A549 (cell line): ENCODE measurements around the gene GPSM1. TPM values are rescaled to one million over a fixed set of nuclear protein-coding genes. Genes with fewer than 3 reads are reported as not detected.
A peak's percentile ranks its signal among the peaks of the same experiment; 100 is the strongest.

Experiments
- ATAC-seq, 2 experiments: fragments of 200-7000 bp in 1 of 2; fragments of >200 bp in 1 of 2; cut with Nextera tagmentation in 1 of 2; cut with Tn5 transposase in 1 of 2; 3 replicates each; pipeline versions ENCODE4 v1.8.0 to v1.9.1; 2018 to 2020; ENCODE audit warnings: mild to moderate bottlenecking in 1 of 2, moderate library complexity in 1 of 2
- CTCF ChIA-PET: fragments of 300-600 bp; sonication (Branson Sonifier 250); formaldehyde crosslinking; extraction: SDS; loops from one replicate; lab custom pipeline; 2021; ENCODE audit warnings: antibody characterized with exemption, inconsistent platforms; lab: Yijun Ruan, JAX
- POLR2A ChIA-PET: fragments of 350-600 bp; formaldehyde crosslinking; extraction: SDS; loops from one replicate; lab custom pipeline; 2021; ENCODE audit warnings: antibody characterized with exemption, inconsistent platforms; lab: Yijun Ruan, JAX
- DNase-seq, 2 experiments: peaks; one replicate each; pipeline versions ENCODE4 v3.0.0 to v3.0.0-alpha.2; 2011 to 2016; ENCODE audit warnings: low read depth in 1 of 2, low spot score in 1 of 2
- FAIRE-seq: peaks from 2 replicates; lab custom pipeline; 2011; peaks lifted over from hg19 to GRCh38; lab: Jason Lieb, UNC
- H3K27ac ChIP-seq, 2 experiments: fragments of >200 bp; sonication (Bioruptor Twin); formaldehyde crosslinking; 3 replicates each; pipeline ENCODE4 v1.5.1; 2016 to 2017
- H3K4me1 ChIP-seq: fragments of >200 bp; sonication (Bioruptor Twin); formaldehyde crosslinking; 3 replicates; pipeline ENCODE4 v1.6.1; 2016
- H3K4me2 ChIP-seq: fragments of >200 bp; sonication (Bioruptor Twin); formaldehyde crosslinking; 3 replicates; pipeline ENCODE4 v1.6.1; 2016
- H3K4me3 ChIP-seq: fragments of >200 bp; sonication (Bioruptor Twin); formaldehyde crosslinking; 3 replicates; pipeline ENCODE4 v1.5.1; 2016
- H3K9me3 ChIP-seq: fragments of >200 bp; sonication (Bioruptor Twin); formaldehyde crosslinking; 3 replicates; pipeline ENCODE4 v1.6.1; 2016
- CBX8 ChIP-seq: fragments of 200-600 bp; sonication (generic); IDR thresholded peaks from 2 replicates; pipeline ENCODE4 v1.6.1; 2016
- CHD2 ChIP-seq: fragments of 150-350 bp; IDR thresholded peaks from 2 replicates; pipeline ENCODE4 v1.6.1; 2014; ENCODE audit warnings: low read length; ENCODE audit not compliant: partially characterized antibody
- FOXS1 ChIP-seq: fragments of 250-450 bp; sonication (Bioruptor Pico); IDR thresholded peaks from 2 replicates; pipeline ENCODE4 v1.5.0; 2020; ENCODE audit warnings: mild to moderate bottlenecking, moderate library complexity
- HDAC2 ChIP-seq: fragments of 200-600 bp; sonication (generic); IDR thresholded peaks from 2 replicates; pipeline ENCODE4 v1.6.1; 2016
- HOXA7 ChIP-seq: fragments of 250-450 bp; sonication (Bioruptor Pico); IDR thresholded peaks from 2 replicates; pipeline ENCODE4 v1.5.0; 2020; ENCODE audit warnings: mild to moderate bottlenecking, moderate library complexity
- HOXB13 ChIP-seq: fragments of 250-450 bp; sonication (Bioruptor Pico); IDR thresholded peaks from 2 replicates; pipeline ENCODE4 v1.5.0; 2020; ENCODE audit warnings: low read depth, mild to moderate bottlenecking, moderate library complexity
- HOXB5 ChIP-seq: fragments of 250-450 bp; sonication (Bioruptor Pico); IDR thresholded peaks from 2 replicates; pipeline ENCODE4 v1.5.0; 2020; ENCODE audit warnings: mild to moderate bottlenecking, moderate library complexity
- JUN ChIP-seq, 2 experiments: fragments of >200 bp; sonication (Bioruptor Twin); formaldehyde crosslinking; IDR thresholded peaks; 2 replicates in 1 of 2; 3 replicates in 1 of 2; pipeline ENCODE4 v1.6.1; 2016 to 2017
- MAFK ChIP-seq: fragments of 450-650 bp; IDR thresholded peaks from 2 replicates; pipeline ENCODE4 v1.6.1; 2014; ENCODE audit not compliant: partially characterized antibody
- MAZ ChIP-seq: fragments of 150-350 bp; IDR thresholded peaks from 2 replicates; pipeline ENCODE4 v1.6.1; 2014; ENCODE audit warnings: antibody characterized with exemption, low read depth, low read length, borderline replicate concordance
- PBX3 ChIP-seq: IDR thresholded peaks from 2 replicates; pipeline ENCODE4 v1.6.1; 2012
- POLR2A ChIP-seq: IDR thresholded peaks from 2 replicates; pipeline ENCODE4 v1.6.1; 2012; ENCODE audit warnings: mild to moderate bottlenecking, low read length
- POLR2AphosphoS2 ChIP-seq: conservative IDR thresholded peaks from 2 replicates; pipeline ENCODE4 v1.6.1; 2012; ENCODE audit warnings: low read length, improper control_type of control experiment, inconsistent platforms
- RAD21 ChIP-seq, 2 experiments: fragments of >200 bp in 1 of 2; sonication (Bioruptor Twin) in 1 of 2; formaldehyde crosslinking in 1 of 2; IDR thresholded peaks in 1 of 2; conservative IDR thresholded peaks in 1 of 2; 2 replicates in 1 of 2; 3 replicates in 1 of 2; pipeline ENCODE4 v1.6.1; 2012 to 2018; ENCODE audit warnings: inconsistent platforms in 1 of 2
- SMC3 ChIP-seq: fragments of >200 bp; sonication (Bioruptor Twin); formaldehyde crosslinking; IDR thresholded peaks from 3 replicates; pipeline ENCODE4 v1.6.1; 2018; ENCODE audit warnings: inconsistent platforms
- TFCP2L1 ChIP-seq: fragments of 250-450 bp; sonication (Bioruptor Pico); IDR thresholded peaks from 2 replicates; pipeline ENCODE4 v1.5.0; 2021; ENCODE audit warnings: mild to moderate bottlenecking
- ZSCAN20 ChIP-seq: fragments of 250-450 bp; sonication (Bioruptor Pico); IDR thresholded peaks from 2 replicates; pipeline ENCODE4 v1.8.0; 2022; ENCODE audit warnings: mild to moderate bottlenecking, moderate library complexity
- WGBS: methylation state at CpG from one replicate; pipeline ENCODE4 v1.1.6; 2017; ENCODE audit errors: missing lambda C conversion rate; 5-methylcytosine and 5-hydroxymethylcytosine counted together
- polyA plus RNA-seq, 4 experiments: library from polyadenylated mRNA; depleted of rRNA in 3 of 4; stranded (reverse); fragments of >200 nt; fragmentation: RNase III in 1 of 4; extraction: RNeasy Plus Mini Kit Qiagen cat#74134 plus additional on column Dnase treatment in 1 of 4; gene quantifications; 2 replicates in 3 of 4; 3 replicates in 1 of 4; pipeline ENCODE4 v1.2.3, GENCODE V29; 2011 to 2017
- TF ChIP-seq, protein P1 (sequence below): fragments of >200 bp; sonication (Bioruptor Twin); formaldehyde crosslinking; IDR thresholded peaks from 3 replicates; pipeline ENCODE4 v1.6.1; 2016
- TF ChIP-seq, protein P2 (sequence below): fragments of 200-600 bp; sonication (generic); IDR thresholded peaks from 2 replicates; pipeline ENCODE4 v1.6.1; 2016; ENCODE audit warnings: antibody characterized with exemption, mild to moderate bottlenecking, moderate library complexity
- TF ChIP-seq, protein P3 (sequence below): IDR thresholded peaks from 2 replicates; pipeline ENCODE4 v1.6.1; 2012
- TF ChIP-seq, protein P4 (sequence below): fragments of 250-450 bp; sonication (Bioruptor Pico); IDR thresholded peaks from 2 replicates; pipeline ENCODE4 v1.5.0; 2021; ENCODE audit warnings: mild to moderate bottlenecking, moderate library complexity, borderline replicate concordance

The GPSM1 gene
- polyA plus RNA-seq, 2 of the 4 experiments (the other 2 are of a cell fraction), result 2.1 to 8.8 TPM

DNA sequence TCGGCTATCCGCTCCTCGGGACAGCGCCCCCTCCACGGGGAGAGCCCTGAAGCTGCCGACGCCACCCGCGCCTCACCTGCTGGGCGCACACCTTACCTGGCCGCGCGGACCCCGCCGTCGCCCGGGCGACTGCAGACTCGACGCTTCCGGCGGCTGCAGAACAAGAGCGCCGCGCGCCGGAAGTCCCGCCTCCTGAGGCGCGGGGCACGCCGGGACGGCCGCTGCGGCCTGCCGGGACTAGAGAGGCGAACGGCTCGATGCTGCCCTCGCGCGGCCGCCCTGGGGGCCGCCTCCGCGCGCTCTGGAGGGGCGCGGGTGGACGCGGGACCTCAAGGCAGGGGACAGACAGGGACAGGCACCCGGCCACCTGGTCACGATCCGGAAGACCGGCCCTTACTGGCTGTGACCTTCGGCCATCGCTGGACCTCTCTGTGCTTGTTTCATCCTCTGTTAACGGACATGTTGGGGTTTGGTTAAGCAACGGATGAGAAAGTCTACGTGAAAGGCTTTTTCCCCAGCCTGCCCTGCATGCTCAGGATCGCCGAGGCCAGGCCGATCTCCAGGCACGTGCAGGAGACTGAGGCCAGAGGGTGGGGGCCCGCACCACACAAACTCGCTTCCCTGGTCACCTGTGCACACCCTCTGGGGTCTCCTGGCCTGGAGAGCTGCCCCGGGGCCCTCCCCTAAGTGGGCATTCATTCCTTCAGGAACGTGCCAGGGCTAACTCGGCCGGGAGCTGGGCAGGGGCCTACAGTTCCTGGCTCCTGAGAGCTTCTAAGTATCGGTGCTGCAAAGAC is 72.9 kb downstream of the GPSM1 start, which contains the start of gene SNAPC4 (continued):
- TF ChIP-seq RAD21 (conservative IDR thresholded peaks at IDR 0.05 in 1 of 2, IDR thresholded peaks at IDR 0.05 in 1 of 2) (peak; percentile 54 to 80; a peak in 4 of 5 replicates), HOXB13 (CRISPR knock-in tag) (no peak), POLR2A (peak; percentile 92), MAFK (no peak), TFCP2L1 (CRISPR knock-in tag) (0 out of 2 replicates have a peak, but pooled peaks have one; percentile 30), HOXB5 (CRISPR knock-in tag) (0 out of 2 replicates have a peak, but pooled peaks have one; percentile 41), MAZ (0 out of 2 replicates have a peak, but pooled peaks have one; percentile 47), SMC3 (peak; percentile 78), JUN (IDR thresholded peaks at IDR 0.05) (peak; percentile 31 to 81; a peak in 4 of 5 replicates)
- TF ChIP-seq, protein P1, sequence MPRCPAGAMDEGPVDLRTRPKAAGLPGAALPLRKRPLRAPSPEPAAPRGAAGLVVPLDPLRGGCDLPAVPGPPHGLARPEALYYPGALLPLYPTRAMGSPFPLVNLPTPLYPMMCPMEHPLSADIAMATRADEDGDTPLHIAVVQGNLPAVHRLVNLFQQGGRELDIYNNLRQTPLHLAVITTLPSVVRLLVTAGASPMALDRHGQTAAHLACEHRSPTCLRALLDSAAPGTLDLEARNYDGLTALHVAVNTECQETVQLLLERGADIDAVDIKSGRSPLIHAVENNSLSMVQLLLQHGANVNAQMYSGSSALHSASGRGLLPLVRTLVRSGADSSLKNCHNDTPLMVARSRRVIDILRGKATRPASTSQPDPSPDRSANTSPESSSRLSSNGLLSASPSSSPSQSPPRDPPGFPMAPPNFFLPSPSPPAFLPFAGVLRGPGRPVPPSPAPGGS, result peak; percentile 78; the same call in 2 of the 3 replicates

DNA sequence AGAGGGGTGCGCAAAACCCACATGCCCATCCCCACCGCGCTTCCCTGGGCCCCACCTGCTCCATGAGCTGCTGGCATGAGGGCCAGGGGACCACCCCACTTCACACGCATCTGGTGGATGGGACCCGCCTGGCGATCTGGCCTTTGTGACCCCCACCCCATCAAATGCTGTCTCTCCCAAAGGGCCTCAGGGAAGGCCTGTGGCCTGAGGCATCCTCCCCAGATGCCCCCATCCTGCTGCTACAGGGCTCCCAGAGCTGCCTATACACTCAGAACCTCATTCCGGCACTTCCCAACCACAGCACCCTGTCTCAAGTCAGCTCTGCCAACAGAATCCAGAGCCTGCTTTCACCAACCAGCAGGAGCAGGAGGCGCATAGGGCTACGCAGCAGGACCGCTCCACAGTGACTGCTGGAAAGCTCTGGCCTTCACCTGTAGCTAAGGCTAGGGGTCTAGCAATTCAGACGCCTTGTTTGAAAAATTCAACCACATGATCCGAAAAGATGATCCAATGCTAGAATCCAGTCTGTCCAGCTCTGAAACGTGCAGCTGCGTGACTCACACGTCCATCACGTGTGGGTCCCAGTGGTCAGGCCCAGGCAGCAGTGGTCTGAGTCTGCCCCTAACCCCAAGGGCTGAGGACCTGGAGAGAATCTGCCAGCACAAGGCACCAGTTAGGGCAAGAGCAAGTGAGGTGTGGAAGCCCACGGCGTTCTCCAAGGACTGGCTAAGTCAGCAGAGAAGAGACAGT is 74.0 kb downstream of the GPSM1 start:
- Histone ChIP-seq H3K4me3 (no peak overlapping the region), H3K4me2 (no peak overlapping the region), H3K27ac (no peak overlapping the region), H3K4me1 (peaks cover 14% of the 10 kb centered on the region; the same call in 2 of the 3 replicates), H3K9me3 (no peaks in the 10 kb centered on the region)
- FAIRE-seq, result no peak
- POLR2A ChIA-PET, result interaction anchor here (1.4 to 6.7 kb wide), 3 partner anchors 10 to 38 kb away, joined by 4 to 33 read pairs (median 5); partner anchors contain the start of gene DNLZ
- TF ChIP-seq HOXA7 (no peak), POLR2AphosphoS2 (peak; percentile 42; the same call in 1 of the 2 replicates)
- no peak for ATAC-seq
- CTCF ChIA-PET, result interaction anchor here (0.6 to 8.9 kb wide), 28 partner anchors 8 to 326 kb away, joined by 3 to 100 read pairs (median 4); partner anchors contain the start of genes DNLZ, ENTR1 and PMPCA
- WGBS, result 92% methylated on average over 18 of the region's 18 CpGs
- DNase-seq, result no peak

- no peaks in the 10 kb centered on the region for H3K9me3 ChIP-seq
- POLR2A ChIA-PET, result interaction anchor here (1.4 to 6.7 kb wide), 3 partner anchors 10 to 39 kb away, joined by 4 to 33 read pairs (median 5); partner anchors contain the start of gene DNLZ
- DNase-seq (no peak), FAIRE-seq (no peak), ATAC-seq (no peak)
- H3K27ac ChIP-seq, result no peak overlapping the region
- TF ChIP-seq HOXB13 (CRISPR knock-in tag) (no peak), HDAC2 (no peak), PBX3 (no peak), CBX8 (no peak), FOXS1 (CRISPR knock-in tag) (no peak), CHD2 (no peak), ZSCAN20 (CRISPR knock-in tag) (no peak), RAD21 (conservative IDR thresholded peaks at IDR 0.05 in 1 of 2, IDR thresholded peaks at IDR 0.05 in 1 of 2) (no peak)
- TF ChIP-seq, protein P2, sequence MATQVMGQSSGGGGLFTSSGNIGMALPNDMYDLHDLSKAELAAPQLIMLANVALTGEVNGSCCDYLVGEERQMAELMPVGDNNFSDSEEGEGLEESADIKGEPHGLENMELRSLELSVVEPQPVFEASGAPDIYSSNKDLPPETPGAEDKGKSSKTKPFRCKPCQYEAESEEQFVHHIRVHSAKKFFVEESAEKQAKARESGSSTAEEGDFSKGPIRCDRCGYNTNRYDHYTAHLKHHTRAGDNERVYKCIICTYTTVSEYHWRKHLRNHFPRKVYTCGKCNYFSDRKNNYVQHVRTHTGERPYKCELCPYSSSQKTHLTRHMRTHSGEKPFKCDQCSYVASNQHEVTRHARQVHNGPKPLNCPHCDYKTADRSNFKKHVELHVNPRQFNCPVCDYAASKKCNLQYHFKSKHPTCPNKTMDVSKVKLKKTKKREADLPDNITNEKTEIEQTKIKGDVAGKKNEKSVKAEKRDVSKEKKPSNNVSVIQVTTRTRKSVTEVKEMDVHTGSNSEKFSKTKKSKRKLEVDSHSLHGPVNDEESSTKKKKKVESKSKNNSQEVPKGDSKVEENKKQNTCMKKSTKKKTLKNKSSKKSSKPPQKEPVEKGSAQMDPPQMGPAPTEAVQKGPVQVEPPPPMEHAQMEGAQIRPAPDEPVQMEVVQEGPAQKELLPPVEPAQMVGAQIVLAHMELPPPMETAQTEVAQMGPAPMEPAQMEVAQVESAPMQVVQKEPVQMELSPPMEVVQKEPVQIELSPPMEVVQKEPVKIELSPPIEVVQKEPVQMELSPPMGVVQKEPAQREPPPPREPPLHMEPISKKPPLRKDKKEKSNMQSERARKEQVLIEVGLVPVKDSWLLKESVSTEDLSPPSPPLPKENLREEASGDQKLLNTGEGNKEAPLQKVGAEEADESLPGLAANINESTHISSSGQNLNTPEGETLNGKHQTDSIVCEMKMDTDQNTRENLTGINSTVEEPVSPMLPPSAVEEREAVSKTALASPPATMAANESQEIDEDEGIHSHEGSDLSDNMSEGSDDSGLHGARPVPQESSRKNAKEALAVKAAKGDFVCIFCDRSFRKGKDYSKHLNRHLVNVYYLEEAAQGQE, result no peak
- TF ChIP-seq, protein P3, sequence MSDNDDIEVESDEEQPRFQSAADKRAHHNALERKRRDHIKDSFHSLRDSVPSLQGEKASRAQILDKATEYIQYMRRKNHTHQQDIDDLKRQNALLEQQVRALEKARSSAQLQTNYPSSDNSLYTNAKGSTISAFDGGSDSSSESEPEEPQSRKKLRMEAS, result no peak
- TF ChIP-seq, protein P4, sequence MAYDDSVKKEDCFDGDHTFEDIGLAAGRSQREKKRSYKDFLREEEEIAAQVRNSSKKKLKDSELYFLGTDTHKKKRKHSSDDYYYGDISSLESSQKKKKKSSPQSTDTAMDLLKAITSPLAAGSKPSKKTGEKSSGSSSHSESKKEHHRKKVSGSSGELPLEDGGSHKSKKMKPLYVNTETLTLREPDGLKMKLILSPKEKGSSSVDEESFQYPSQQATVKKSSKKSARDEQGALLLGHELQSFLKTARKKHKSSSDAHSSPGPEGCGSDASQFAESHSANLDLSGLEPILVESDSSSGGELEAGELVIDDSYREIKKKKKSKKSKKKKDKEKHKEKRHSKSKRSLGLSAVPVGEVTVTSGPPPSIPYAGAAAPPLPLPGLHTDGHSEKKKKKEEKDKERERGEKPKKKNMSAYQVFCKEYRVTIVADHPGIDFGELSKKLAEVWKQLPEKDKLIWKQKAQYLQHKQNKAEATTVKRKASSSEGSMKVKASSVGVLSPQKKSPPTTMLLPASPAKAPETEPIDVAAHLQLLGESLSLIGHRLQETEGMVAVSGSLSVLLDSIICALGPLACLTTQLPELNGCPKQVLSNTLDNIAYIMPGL (CRISPR knock-in tag), result no peak
- peaks cover 14% of the 10 kb centered on the region; the same call in 2 of the 3 replicates for H3K4me1 ChIP-seq
- CTCF ChIA-PET, result interaction anchor here (0.7 to 8.9 kb wide), 10 partner anchors 10 to 230 kb away, joined by 3 to 100 read pairs (median 6); partner anchors contain the start of gene DNLZ
- WGBS, result 80% methylated on average over 13 of the region's 13 CpGs
- no peak overlapping the region for H3K4me3 ChIP-seq
- no peak overlapping the region for H3K4me2 ChIP-seq
Observed at GRCh38 chr9:136402067-136402466, 74.7 kb downstream of the GPSM1 start.
